Epithelial cell of prostate (primary cell): ENCODE measurements around the gene CLEC17A.
A peak's percentile ranks its signal among the peaks of the same experiment; 100 is the strongest.
"Not testable (repeated sequence)": the region's sequence is repeated elsewhere in the genome, so short reads cannot be mapped to it uniquely, and the experiment has no call there.

Experiments used
- DNase-seq: peaks from one replicate; pipeline ENCODE4 v3.0.0-alpha.2; 2011; ENCODE audit warnings: low read depth, low spot score
- H3K27ac ChIP-seq: fragments of 450-650 bp; 2 replicates; pipeline ENCODE4 v1.5.1; 2017; ENCODE audit warnings: mild to moderate bottlenecking

Gene CLEC17A

GRCh38 chr19:14577264-14577663 is 5.6 kb upstream of the CLEC17A start:
- H3K27ac ChIP-seq = no peak overlapping the region
- DNase-seq = no peak

- H3K27ac ChIP-seq = no peak overlapping the region
- DNase-seq = no peak
Observed at GRCh38 chr19:14577885-14578427, 4.9 kb upstream of the CLEC17A start.

- no peak for DNase-seq
- H3K27ac ChIP-seq = no peak overlapping the region
Observed at GRCh38 chr19:14580623-14581237, 2.2 kb upstream of the CLEC17A start.

- DNase-seq, H3K27ac ChIP-seq: not testable (repeated sequence)
Observed at GRCh38 chr19:14584372-14584771, 1.5 kb downstream of the CLEC17A start.

GRCh38 chr19:14585187-14585586 is 2.3 kb downstream of the CLEC17A start:
- not testable (repeated sequence) for H3K27ac ChIP-seq
- peak; percentile 27 for DNase-seq

GRCh38 chr19:14589433-14589832 is 6.5 kb downstream of the CLEC17A start:
- H3K27ac ChIP-seq, DNase-seq: not testable (repeated sequence)

GRCh38 chr19:14595558-14595957 is 12.7 kb downstream of the CLEC17A start:
- DNase-seq = no peak
- no peak overlapping the region for H3K27ac ChIP-seq

- no peak overlapping the region for H3K27ac ChIP-seq
- DNase-seq = no peak
Observed at GRCh38 chr19:14599548-14600147, 16.8 kb downstream of the CLEC17A start.

- no peak for DNase-seq
- no peak overlapping the region for H3K27ac ChIP-seq
Observed at GRCh38 chr19:14603990-14604387, 21.1 kb downstream of the CLEC17A start.

- H3K27ac ChIP-seq = no peak overlapping the region
- DNase-seq = no peak
Observed at GRCh38 chr19:14606627-14607026, 23.7 kb downstream of the CLEC17A start.

- no peak for DNase-seq
- no peak overlapping the region for H3K27ac ChIP-seq
Observed at GRCh38 chr19:14611051-14611450, 28.2 kb downstream of the CLEC17A start.

GRCh38 chr19:14612242-14612641 is 29.4 kb downstream of the CLEC17A start:
- not testable (repeated sequence) for DNase-seq, H3K27ac ChIP-seq

GRCh38 chr19:14612657-14613056 is 29.8 kb downstream of the CLEC17A start:
- DNase-seq = no peak
- H3K27ac ChIP-seq = no peak overlapping the region

- not testable (repeated sequence) for H3K27ac ChIP-seq, DNase-seq
Observed at GRCh38 chr19:14613399-14614098, 30.7 kb downstream of the CLEC17A start.

- no peak overlapping the region for H3K27ac ChIP-seq
- no peak for DNase-seq
Observed at GRCh38 chr19:14614099-14614412, 31.2 kb downstream of the CLEC17A start.

- no peak overlapping the region for H3K27ac ChIP-seq
Observed at GRCh38 chr19:14615623-14616022, 32.7 kb downstream of the CLEC17A start.

GRCh38 chr19:14616407-14616806 is 33.5 kb downstream of the CLEC17A start:
- no peak for DNase-seq
- H3K27ac ChIP-seq = no peak overlapping the region

More at GRCh38 chr19:14615623-14616022, 32.7 kb downstream of the CLEC17A start:
- no peak for DNase-seq

- no peak overlapping the region for H3K27ac ChIP-seq
- DNase-seq = no peak
Observed at GRCh38 chr19:14619404-14619803, 36.5 kb downstream of the CLEC17A start.

GRCh38 chr19:14624491-14624890 is 41.6 kb downstream of the CLEC17A start:
- not testable (repeated sequence) for DNase-seq, H3K27ac ChIP-seq

- no peak for DNase-seq
- H3K27ac ChIP-seq = no peak overlapping the region
Observed at GRCh38 chr19:14629557-14629956, 46.7 kb downstream of the CLEC17A start.

- no peak overlapping the region for H3K27ac ChIP-seq
- no peak for DNase-seq
Observed at GRCh38 chr19:14632286-14632685, 49.4 kb downstream of the CLEC17A start.
